K562 (cell line): Measurements from ENCODE around the gene PIK3C2G. TPM values are rescaled to one million over a fixed set of nuclear protein-coding genes. Genes with fewer than 3 reads are reported as not detected.

Source experiments
- ATAC-seq: fragments of 200-7000 bp; cut with Tn5 transposase; 3 replicates; pipeline ENCODE4 v1.9.1; 2020; ENCODE audit warnings: moderate library complexity
- BruUV-seq: library from RNA; stranded (reverse); fragments of 400-500 nt; replicated peaks from 2 replicates; lab custom pipeline; 2021; lab: Mats Ljungman, UMichigan
- CTCF ChIA-PET: fragments of 300-600 bp; formaldehyde crosslinking; extraction: SDS; loops from one replicate; lab custom pipeline; 2021; ENCODE audit warnings: low intra/inter-chr PET ratio; lab: Yijun Ruan, JAX
- POLR2A ChIA-PET: fragments of 300-600, 350-650 bp; sonication (Branson Sonifier 250); formaldehyde crosslinking; extraction: SDS; loops from one replicate; lab custom pipeline; 2021; ENCODE audit warnings: antibody characterized with exemption, inconsistent platforms; lab: Yijun Ruan, JAX
- DNase-seq, 4 experiments: peaks; one replicate each; pipeline versions ENCODE4 v3.0.0 to v3.0.0-alpha.2; 2011 to 2018; ENCODE audit warnings: low spot score in 3 of 4, mixed read lengths in 3 of 4; ENCODE audit errors: extremely low read depth in 1 of 4
- FAIRE-seq: peaks from 2 replicates; lab custom pipeline; 2011; peaks lifted over from hg19 to GRCh38; lab: Jason Lieb, UNC
- H2AFZ ChIP-seq: 2 replicates; pipeline ENCODE4 v1.6.0; 2011; ENCODE audit warnings: low read depth, low read length, control low read depth, inconsistent platforms
- H3K27ac ChIP-seq: fragments of 200-600 bp; 3 replicates; pipeline ENCODE4 v1.8.0; 2011; ENCODE audit warnings: low read depth, mild to moderate bottlenecking, control low read depth, inconsistent platforms, low read length, moderate library complexity, mixed read lengths; ENCODE audit errors: extremely low read depth
- H3K27me3 ChIP-seq, 2 experiments: fragments of 300-600 bp in 1 of 2; 2 replicates in 1 of 2; 3 replicates in 1 of 2; pipeline versions ENCODE4 v1.6.0 to v1.8.0; 2011; ENCODE audit warnings: inconsistent platforms in 2 of 2, low read length in 2 of 2, mild to moderate bottlenecking in 1 of 2, mixed read lengths in 1 of 2, moderate library complexity in 1 of 2; ENCODE audit not compliant: control insufficient read depth in 2 of 2, insufficient read depth in 2 of 2
- H3K36me3 ChIP-seq: fragments of 300-600 bp; 3 replicates; pipeline ENCODE4 v1.8.0; 2011; ENCODE audit warnings: mild to moderate bottlenecking, low read length, inconsistent platforms; ENCODE audit not compliant: control insufficient read depth, insufficient read depth
- H3K4me1 ChIP-seq, 2 experiments: fragments of 200-600 bp in 1 of 2; replicated peaks in 1 of 2; 2 replicates in 1 of 2; 3 replicates in 1 of 2; pipeline versions ENCODE4 v1.5.1 to v1.8.0; 2011; ENCODE audit warnings: inconsistent platforms in 2 of 2, low read length in 2 of 2, mild to moderate bottlenecking in 1 of 2, mixed read lengths in 1 of 2, moderate library complexity in 1 of 2; ENCODE audit not compliant: control insufficient read depth in 2 of 2, insufficient read depth in 2 of 2
- H3K4me2 ChIP-seq: 2 replicates; pipeline ENCODE4 v1.6.1; 2011; ENCODE audit warnings: low read length, control low read depth, inconsistent platforms, mixed read lengths; ENCODE audit not compliant: insufficient read depth
- H3K4me3 ChIP-seq: fragments of 200-600 bp; sonication (generic), shearing (Covaris generic); 2 replicates; pipeline ENCODE4 v1.5.1; 2016; ENCODE audit warnings: control low read depth, inconsistent platforms
- H3K79me2 ChIP-seq: fragments of 200-600 bp; 3 replicates; pipeline ENCODE4 v1.8.0; 2011; ENCODE audit warnings: low read length, inconsistent platforms; ENCODE audit not compliant: control insufficient read depth, insufficient read depth
- H3K9ac ChIP-seq, 2 experiments: 2 replicates each; pipeline versions ENCODE4 v1.6.0 to v1.6.1; 2011; ENCODE audit warnings: low read depth in 2 of 2, low read length in 2 of 2, control low read depth in 1 of 2, inconsistent platforms in 1 of 2, mild to moderate bottlenecking in 1 of 2, mixed read lengths in 1 of 2; ENCODE audit not compliant: insufficient read depth in 1 of 2
- H3K9me1 ChIP-seq: one replicate; pipeline ENCODE4 v1.6.0; 2011; ENCODE audit warnings: inconsistent platforms, mild to moderate bottlenecking, low read length, moderate library complexity; ENCODE audit not compliant: control insufficient read depth, insufficient read depth
- H3K9me3 ChIP-seq: replicated peaks from 2 replicates; pipeline ENCODE4 v1.5.1; 2011; ENCODE audit warnings: low read depth, low read length, inconsistent platforms; ENCODE audit not compliant: control insufficient read depth, insufficient read depth
- H4K20me1 ChIP-seq: replicated peaks from 2 replicates; pipeline ENCODE4 v1.6.1; 2011; ENCODE audit warnings: low read length, inconsistent platforms, mixed read lengths; ENCODE audit not compliant: control insufficient read depth, insufficient read depth
- ELF4 ChIP-seq: fragments of 450-650 bp; formaldehyde crosslinking; IDR thresholded peaks from 2 replicates; pipeline ENCODE4 v1.4.0; 2022; ENCODE audit warnings: missing genetic modification characterization
- HDAC6 ChIP-seq: IDR thresholded peaks from 2 replicates; pipeline ENCODE4 v1.6.1; 2012; ENCODE audit warnings: low read depth, mild to moderate bottlenecking, control low read depth, inconsistent platforms, low read length, moderate library complexity
- MGA ChIP-seq: fragments of 450-650 bp; IDR thresholded peaks from 2 replicates; pipeline ENCODE4 v1.6.1; 2016; ENCODE audit warnings: mild to moderate bottlenecking, moderate library complexity
- MNT ChIP-seq, 2 experiments: fragments of 450-650 bp; conservative IDR thresholded peaks; 2 replicates each; pipeline ENCODE4 v1.6.1; 2017; ENCODE audit warnings: mild to moderate bottlenecking in 2 of 2, moderate library complexity in 2 of 2
- NCOA4 ChIP-seq: fragments of 450-650 bp; IDR thresholded peaks from 2 replicates; pipeline ENCODE4 v1.6.1; 2018; ENCODE audit warnings: mild to moderate bottlenecking; ENCODE audit not compliant: partially characterized antibody
- PRMT5 ChIP-seq: sonication (generic); formaldehyde crosslinking; IDR thresholded peaks from 2 replicates; pipeline ENCODE4 v1.5.0; 2020; ENCODE audit warnings: missing genetic modification reagents
- RBM14 ChIP-seq: fragments of 200-400 bp; formaldehyde crosslinking; IDR thresholded peaks from 2 replicates; pipeline ENCODE4 v1.6.1; 2018; ENCODE audit warnings: low read depth, mild to moderate bottlenecking, low read length, moderate library complexity, borderline replicate concordance; ENCODE audit not compliant: insufficient read depth
- WGBS: fragments of 100-300 bp; shearing (Covaris generic); methylation state at CpG from one replicate; pipeline ENCODE4 v1.1.6; 2016; ENCODE audit warnings: low coverage, mixed read lengths; ENCODE audit not compliant: insufficient coverage; ENCODE audit errors: missing lambda C conversion rate; 5-methylcytosine and 5-hydroxymethylcytosine counted together
- in situ Hi-C: fragments of 300-500 bp; cut with MboI; formaldehyde crosslinking; loops from 4 replicates; pipeline ENCODE4 v1.15.0; 2018; ENCODE audit warnings: inconsistent platforms, mixed read lengths
- intact Hi-C: fragments of 100-400 bp; cut with micrococcal nuclease; formaldehyde crosslinking; loops from 2 replicates; pipeline ENCODE4 v1.14.2; 2022
- polyA plus RNA-seq, 8 experiments: library from polyadenylated mRNA; depleted of rRNA in 4 of 8; stranded (reverse) in 5 of 8; unstranded in 3 of 8; fragments of >200 nt; fragmentation: Nextera tagmentation in 2 of 8; fragmentation: Illumina TruSeq in 1 of 8; extraction: Ambion mirVana in 2 of 8; extraction: Trizol in 1 of 8; gene quantifications; 2 replicates each; pipeline versions ENCODE4 v1.2.1 to v1.2.3, GENCODE V29; 2011 to 2014; ENCODE audit warnings: inconsistent platforms in 1 of 8, missing spikeins in 1 of 8
- total RNA-seq, 7 experiments: library from RNA; depleted of rRNA in 6 of 7; stranded (reverse); fragments of >200 nt in 6 of 7; fragmentation: Illumina TruSeq in 2 of 7; extraction: Trizol in 2 of 7; gene quantifications; 2 replicates each; pipeline versions ENCODE4 v1.2.1 to v1.2.3, GENCODE V29; 2011 to 2021; ENCODE audit warnings: low replicate concordance in 1 of 7

The PIK3C2G gene
- total and polyA plus RNA-seq, 9 of the 15 experiments (the other 6 are each of a cell fraction or from before 2014, with no cell fraction given) = not detected

- no peak for TF ChIP-seq MNT (conservative IDR thresholded peaks at IDR 0.05)
- TF ChIP-seq, all 486 proteins: peak for 0
Measured at GRCh38 chr12:18343708-18344107, 82.4 kb downstream of the PIK3C2G start (continued).

GRCh38 chr12:18345021-18345735 is 83.9 kb downstream of the PIK3C2G start:
- in situ Hi-C loops = no loop called here
- Histone ChIP-seq H4K20me1 (no peaks in the 10 kb centered on the region), H3K27me3 (no peaks in the 10 kb centered on the region), H2AFZ (no peak overlapping the region), H3K9ac (no peak overlapping the region), H3K9me1 (no peaks in the 10 kb centered on the region), H3K36me3 (no peaks in the 10 kb centered on the region), H3K4me3 (no peak overlapping the region), H3K4me1 (no peaks in the 10 kb centered on the region), H3K4me2 (no peak overlapping the region), H3K9me3 (no peaks in the 10 kb centered on the region), H3K79me2 (no peaks in the 10 kb centered on the region), H3K27ac (no peak overlapping the region)
- no peak for FAIRE-seq
- ATAC-seq = no peak
- intact Hi-C loops = no loop called here
- no peak for DNase-seq
- CTCF ChIA-PET = no interaction called here
- POLR2A ChIA-PET = no interaction called here
- no TSS peak for BruUV-seq
- WGBS = 11% methylated on average over 3 of the region's 3 CpGs
- TF ChIP-seq HDAC6 (no peak), ELF4 (CRISPR knock-in tag) (no peak), PRMT5 (CRISPR knock-in tag) (no peak), RBM14 (no peak), NCOA4 (no peak), MGA (no peak)
